GM12878 (cell line): ENCODE data around the gene KTI12.

ENCODE experiments used
- ASH2L ChIP-seq: fragments of 300-600, 200-600 bp; sonication (generic); IDR thresholded peaks from 2 replicates; pipeline ENCODE4 v1.6.1; 2017; ENCODE audit warnings: low read depth, mild to moderate bottlenecking, borderline replicate concordance
- CREM ChIP-seq: IDR thresholded peaks from 2 replicates; pipeline ENCODE4 v1.6.1; 2014; ENCODE audit warnings: antibody characterized with exemption, low read depth
- EZH2 ChIP-seq: IDR thresholded peaks from 2 replicates; pipeline ENCODE4 v1.6.1; 2012; ENCODE audit warnings: low read depth, mild to moderate bottlenecking, control low read depth, inconsistent platforms, low read length, borderline replicate concordance; ENCODE audit not compliant: control insufficient read depth
- POLR2A ChIP-seq: IDR thresholded peaks from 2 replicates; pipeline ENCODE4 v1.6.1; 2011; ENCODE audit warnings: low read depth, mild to moderate bottlenecking, low read length
- RUNX3 ChIP-seq: IDR thresholded peaks from 2 replicates; pipeline ENCODE4 v1.6.1; 2012; ENCODE audit warnings: low read length, inconsistent platforms
- SIN3A ChIP-seq: IDR thresholded peaks from 2 replicates; pipeline ENCODE4 v1.6.1; 2012; ENCODE audit warnings: low read depth, low read length, improper control_type of control experiment
- SRF ChIP-seq, 2 experiments: IDR thresholded peaks; 2 replicates each; pipeline ENCODE4 v1.6.1; 2011; ENCODE audit warnings: low read depth in 2 of 2, low read length in 2 of 2, mild to moderate bottlenecking in 1 of 2, moderate library complexity in 1 of 2
- TAF1 ChIP-seq: IDR thresholded peaks from 2 replicates; pipeline ENCODE4 v1.6.1; 2011; ENCODE audit warnings: mild to moderate bottlenecking, low read depth, low read length, borderline replicate concordance
- TARDBP ChIP-seq: IDR thresholded peaks from 2 replicates; pipeline ENCODE4 v1.6.1; 2016; ENCODE audit warnings: borderline replicate concordance
- YBX1 ChIP-seq: fragments of 450-650 bp; IDR thresholded peaks from 2 replicates; pipeline ENCODE4 v1.6.1; 2016; ENCODE audit warnings: antibody characterized with exemption
- TF ChIP-seq, protein P1 (sequence below), 3 experiments: IDR thresholded peaks in 2 of 3; conservative IDR thresholded peaks in 1 of 3; 2 replicates each; pipeline ENCODE4 v1.5.1; 2011; ENCODE audit warnings: low read depth in 3 of 3, low read length in 3 of 3, mild to moderate bottlenecking in 3 of 3, control low read depth in 2 of 3, moderate library complexity in 2 of 3, inconsistent platforms in 1 of 3, mixed read lengths in 1 of 3; ENCODE audit not compliant: control insufficient read depth in 2 of 3, insufficient read depth in 1 of 3; ENCODE audit errors: extremely low read depth in 1 of 3
- TF ChIP-seq, protein P2 (sequence below): IDR thresholded peaks from 2 replicates; pipeline ENCODE4 v1.6.1; 2012; ENCODE audit warnings: low read depth, low read length, improper control_type of control experiment

DNA sequence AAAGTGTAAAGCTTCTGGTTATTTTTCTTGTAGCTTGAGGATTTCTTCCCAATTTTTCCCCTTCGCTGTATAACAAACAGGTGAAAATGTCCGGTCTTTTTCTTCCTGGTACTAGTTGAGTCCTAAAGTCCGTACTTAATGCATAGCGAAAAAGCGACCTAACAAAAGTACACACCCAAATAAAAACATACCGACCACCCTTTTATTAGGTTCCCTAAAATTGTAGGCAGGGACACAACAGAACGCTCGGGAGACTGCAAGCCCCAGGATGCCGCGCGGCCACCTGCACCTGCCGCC, 22.2 kb upstream of the KTI12 start:
- no peak for TF ChIP-seq POLR2A
- no peak for TF ChIP-seq TAF1
- TF ChIP-seq YBX1: no peak
- no peak for TF ChIP-seq TARDBP
- no peak for TF ChIP-seq SRF (IDR thresholded peaks at IDR 0.05; ENCODE audit: low read depth in 2 of 2, low read length in 2 of 2)
- no peak for TF ChIP-seq SIN3A
- TF ChIP-seq, protein P1, sequence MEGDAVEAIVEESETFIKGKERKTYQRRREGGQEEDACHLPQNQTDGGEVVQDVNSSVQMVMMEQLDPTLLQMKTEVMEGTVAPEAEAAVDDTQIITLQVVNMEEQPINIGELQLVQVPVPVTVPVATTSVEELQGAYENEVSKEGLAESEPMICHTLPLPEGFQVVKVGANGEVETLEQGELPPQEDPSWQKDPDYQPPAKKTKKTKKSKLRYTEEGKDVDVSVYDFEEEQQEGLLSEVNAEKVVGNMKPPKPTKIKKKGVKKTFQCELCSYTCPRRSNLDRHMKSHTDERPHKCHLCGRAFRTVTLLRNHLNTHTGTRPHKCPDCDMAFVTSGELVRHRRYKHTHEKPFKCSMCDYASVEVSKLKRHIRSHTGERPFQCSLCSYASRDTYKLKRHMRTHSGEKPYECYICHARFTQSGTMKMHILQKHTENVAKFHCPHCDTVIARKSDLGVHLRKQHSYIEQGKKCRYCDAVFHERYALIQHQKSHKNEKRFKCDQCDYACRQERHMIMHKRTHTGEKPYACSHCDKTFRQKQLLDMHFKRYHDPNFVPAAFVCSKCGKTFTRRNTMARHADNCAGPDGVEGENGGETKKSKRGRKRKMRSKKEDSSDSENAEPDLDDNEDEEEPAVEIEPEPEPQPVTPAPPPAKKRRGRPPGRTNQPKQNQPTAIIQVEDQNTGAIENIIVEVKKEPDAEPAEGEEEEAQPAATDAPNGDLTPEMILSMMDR (IDR thresholded peaks at IDR 0.05 in 2 of 3, conservative IDR thresholded peaks at IDR 0.05 in 1 of 3; ENCODE audit: control insufficient read depth in 2 of 3, extremely low read depth in 1 of 3, insufficient read depth in 1 of 3, low read depth in 3 of 3, low read length in 3 of 3): no peak
- TF ChIP-seq, protein P2, sequence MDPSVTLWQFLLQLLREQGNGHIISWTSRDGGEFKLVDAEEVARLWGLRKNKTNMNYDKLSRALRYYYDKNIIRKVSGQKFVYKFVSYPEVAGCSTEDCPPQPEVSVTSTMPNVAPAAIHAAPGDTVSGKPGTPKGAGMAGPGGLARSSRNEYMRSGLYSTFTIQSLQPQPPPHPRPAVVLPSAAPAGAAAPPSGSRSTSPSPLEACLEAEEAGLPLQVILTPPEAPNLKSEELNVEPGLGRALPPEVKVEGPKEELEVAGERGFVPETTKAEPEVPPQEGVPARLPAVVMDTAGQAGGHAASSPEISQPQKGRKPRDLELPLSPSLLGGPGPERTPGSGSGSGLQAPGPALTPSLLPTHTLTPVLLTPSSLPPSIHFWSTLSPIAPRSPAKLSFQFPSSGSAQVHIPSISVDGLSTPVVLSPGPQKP: no peak
- TF ChIP-seq EZH2: no peak
- no peak for TF ChIP-seq RUNX3
- no peak for TF ChIP-seq CREM
- no peak for TF ChIP-seq ASH2L
